Measurements from ENCODE around the gene XAB2. TPM values are rescaled to one million over a fixed set of nuclear protein-coding genes. Genes with fewer than 3 reads are reported as not detected.
A peak's percentile ranks its signal among the peaks of the same experiment; 100 is the strongest.

The XAB2 gene
- total RNA-seq, 1 experiment from 2014 or later = 84.4 TPM

DNA sequence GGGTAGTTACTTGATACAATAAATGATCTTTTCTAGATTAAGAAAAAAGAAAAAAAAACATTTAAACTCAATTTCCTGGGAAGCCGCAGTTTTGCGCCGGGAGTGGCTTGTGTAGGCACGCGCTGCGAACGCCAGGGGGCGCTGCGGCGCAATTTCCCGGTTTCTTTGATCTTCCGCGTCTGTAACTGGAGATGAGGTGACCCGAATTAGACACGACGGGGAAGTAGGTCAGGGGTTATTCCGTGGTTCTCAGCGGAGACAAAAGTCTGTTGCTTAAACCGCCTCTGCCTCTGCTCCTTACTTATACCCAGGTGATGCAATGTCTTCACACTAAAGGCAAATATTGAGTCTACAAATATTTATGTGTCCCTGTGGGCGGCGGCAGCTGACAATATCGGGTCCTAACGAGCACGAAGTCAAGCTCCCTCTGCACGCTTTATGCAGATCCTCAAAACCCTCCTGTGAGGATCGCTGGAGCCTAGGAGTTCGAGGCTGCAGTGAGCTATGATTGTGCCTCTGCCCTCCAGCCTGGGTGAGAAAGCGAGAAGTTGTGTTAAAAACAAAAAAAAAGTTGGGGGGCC is 22.8 kb upstream of the XAB2 start:
- no peak overlapping the region for H3K27ac ChIP-seq (ENCODE audit: low read length)
- no peaks in the 10 kb centered on the region for H4K20me1 ChIP-seq (ENCODE audit: low read length)
- DNase-seq = peak; percentile 95
- peak overlapping the region; percentile 60 for H2AFZ ChIP-seq (ENCODE audit: low read length)
- no peaks in the 10 kb centered on the region for H3K27me3 ChIP-seq (ENCODE audit: low read length)
- H3K9me2 ChIP-seq (replicated peaks; ENCODE audit: low read length) = no peaks in the 10 kb centered on the region
- no peak overlapping the region for H3K9ac ChIP-seq (ENCODE audit: low read length)
- ChIA-PET CTCF (interaction anchor here (0.5 to 1.7 kb wide), 5 partner anchors 11 to 104 kb away, joined by 3 to 11 read pairs (median 4); partner anchors contain the start of gene TRAPPC5), POLR2A (ENCODE audit: unreplicated experiment) (interaction anchor here (0.6 kb wide), 1 partner anchor 146 kb away, joined by 8 read pairs; no protein-coding TSS in a partner anchor)
- no peak for TF ChIP-seq EZH2phosphoT487 (IDR thresholded peaks at IDR 0.05; ENCODE audit: borderline replicate concordance, low read length)
- TF ChIP-seq, protein P1, sequence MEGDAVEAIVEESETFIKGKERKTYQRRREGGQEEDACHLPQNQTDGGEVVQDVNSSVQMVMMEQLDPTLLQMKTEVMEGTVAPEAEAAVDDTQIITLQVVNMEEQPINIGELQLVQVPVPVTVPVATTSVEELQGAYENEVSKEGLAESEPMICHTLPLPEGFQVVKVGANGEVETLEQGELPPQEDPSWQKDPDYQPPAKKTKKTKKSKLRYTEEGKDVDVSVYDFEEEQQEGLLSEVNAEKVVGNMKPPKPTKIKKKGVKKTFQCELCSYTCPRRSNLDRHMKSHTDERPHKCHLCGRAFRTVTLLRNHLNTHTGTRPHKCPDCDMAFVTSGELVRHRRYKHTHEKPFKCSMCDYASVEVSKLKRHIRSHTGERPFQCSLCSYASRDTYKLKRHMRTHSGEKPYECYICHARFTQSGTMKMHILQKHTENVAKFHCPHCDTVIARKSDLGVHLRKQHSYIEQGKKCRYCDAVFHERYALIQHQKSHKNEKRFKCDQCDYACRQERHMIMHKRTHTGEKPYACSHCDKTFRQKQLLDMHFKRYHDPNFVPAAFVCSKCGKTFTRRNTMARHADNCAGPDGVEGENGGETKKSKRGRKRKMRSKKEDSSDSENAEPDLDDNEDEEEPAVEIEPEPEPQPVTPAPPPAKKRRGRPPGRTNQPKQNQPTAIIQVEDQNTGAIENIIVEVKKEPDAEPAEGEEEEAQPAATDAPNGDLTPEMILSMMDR (conservative IDR thresholded peaks at IDR 0.05; ENCODE audit: low read depth, low read length) = peak; percentile 97
- no TSS peak for BruUV-seq (replicated peaks)
- no peaks in the 10 kb centered on the region for H3K79me2 ChIP-seq (ENCODE audit: low read length)
- H3K4me3 ChIP-seq (ENCODE audit: low read length) = peak overlapping the region; percentile 23; the same call in 1 of the 2 replicates
- ATAC-seq = peak; percentile 78
- peak overlapping the region; percentile 70 for H3K4me2 ChIP-seq (ENCODE audit: low read length)
- no peaks in the 10 kb centered on the region for H3K9me3 ChIP-seq (ENCODE audit: low read length)
- intact Hi-C loops (cut with micrococcal nuclease) = loop anchor here (1.0 kb wide), 2 partner anchors 28 to 147 kb away; partner anchors contain the start of gene TRAPPC5
- H3K4me1 ChIP-seq (ENCODE audit: insufficient read depth, low read length) = peaks cover 3% of the 10 kb centered on the region; the same call in 1 of the 2 replicates
- H3F3A ChIP-seq (ENCODE audit: low read length, unreplicated experiment) = no peaks in the 10 kb centered on the region
- H3K36me3 ChIP-seq (ENCODE audit: low read depth, low read length) = 0 out of 2 replicates have a peak, but pooled peaks cover 2% of the 10 kb centered on the region

GRCh38 chr19:7650148-7650547 is 20.8 kb upstream of the XAB2 start:
- CTCF ChIA-PET = interaction anchor here (1.2 kb wide), 1 partner anchor 31 kb away, joined by 4 read pairs; the partner anchor contains the start of gene TRAPPC5
- Histone ChIP-seq H3K9ac (ENCODE audit: low read length) (no peak overlapping the region), H3K79me2 (ENCODE audit: low read length) (no peaks in the 10 kb centered on the region), H4K20me1 (ENCODE audit: low read length) (no peaks in the 10 kb centered on the region), H2AFZ (ENCODE audit: low read length) (no peak overlapping the region), H3K36me3 (ENCODE audit: low read depth, low read length) (0 out of 2 replicates have a peak, but pooled peaks cover 2% of the 10 kb centered on the region), H3K27ac (ENCODE audit: low read length) (no peak overlapping the region), H3F3A (ENCODE audit: low read length, unreplicated experiment) (no peaks in the 10 kb centered on the region), H3K4me1 (ENCODE audit: insufficient read depth, low read length) (peaks cover 3% of the 10 kb centered on the region; the same call in 1 of the 2 replicates), H3K4me3 (ENCODE audit: low read length) (no peak overlapping the region), H3K27me3 (ENCODE audit: low read length) (no peaks in the 10 kb centered on the region), H3K9me2 (replicated peaks; ENCODE audit: low read length) (no peaks in the 10 kb centered on the region), H3K4me2 (ENCODE audit: low read length) (no peak overlapping the region), H3K9me3 (ENCODE audit: low read length) (no peaks in the 10 kb centered on the region)
- intact Hi-C loops (cut with micrococcal nuclease) = no loop called here
- DNase-seq (no peak), ATAC-seq (no peak)
- no TSS peak for BruUV-seq (replicated peaks)
- POLR2A ChIA-PET (ENCODE audit: unreplicated experiment) = no interaction called here
- TF ChIP-seq EZH2 (IDR thresholded peaks at IDR 0.05; ENCODE audit: low read length, unreplicated experiment) = no peak
- TF ChIP-seq, protein P1 (conservative IDR thresholded peaks at IDR 0.05; ENCODE audit: low read depth, low read length) = no peak
- no peak for TF ChIP-seq EZH2phosphoT487 (IDR thresholded peaks at IDR 0.05; ENCODE audit: borderline replicate concordance, low read length)

Data from PC-3 (cell line).